ENCODE measurements around the gene TRAPPC8.

- TF ChIP-seq POLR2A (IDR thresholded peaks at IDR 0.05; ENCODE audit: low read depth, low read length) (no peak), CTCF (IDR thresholded peaks at IDR 0.05 in 2 of 3, conservative IDR thresholded peaks at IDR 0.05 in 1 of 3; ENCODE audit: control insufficient read depth in 2 of 3, extremely low read depth in 1 of 3, insufficient read depth in 1 of 3, low read depth in 3 of 3, low read length in 3 of 3) (no peak), CHD4 (IDR thresholded peaks at IDR 0.05) (no peak), RAD21 (IDR thresholded peaks at IDR 0.05; ENCODE audit: insufficient read depth, low read depth, low read length) (no peak)
Measured at GRCh38 chr18:31825772-31826171, 117.2 kb downstream of the TRAPPC8 start.
